K562 (cell line): ENCODE measurements around the gene ROS1. TPM values are rescaled to one million over a fixed set of nuclear protein-coding genes. Genes with fewer than 3 reads are reported as not detected.
"Not testable (repeated sequence)": the region's sequence is repeated elsewhere in the genome, so short reads cannot be mapped to it uniquely, and the experiment has no call there.

Source experiments
- ATAC-seq: fragments of 200-7000 bp; cut with Tn5 transposase; 3 replicates; pipeline ENCODE4 v1.9.1; 2020; ENCODE audit warnings: moderate library complexity
- BruUV-seq: library from RNA; stranded (reverse); fragments of 400-500 nt; replicated peaks from 2 replicates; lab custom pipeline; 2021; lab: Mats Ljungman, UMichigan
- CTCF ChIA-PET: fragments of 300-600 bp; formaldehyde crosslinking; extraction: SDS; loops from one replicate; lab custom pipeline; 2021; ENCODE audit warnings: low intra/inter-chr PET ratio; lab: Yijun Ruan, JAX
- POLR2A ChIA-PET: fragments of 300-600, 350-650 bp; sonication (Branson Sonifier 250); formaldehyde crosslinking; extraction: SDS; loops from one replicate; lab custom pipeline; 2021; ENCODE audit warnings: antibody characterized with exemption, inconsistent platforms; lab: Yijun Ruan, JAX
- DNase-seq, 4 experiments: peaks; one replicate each; pipeline versions ENCODE4 v3.0.0 to v3.0.0-alpha.2; 2011 to 2018; ENCODE audit warnings: low spot score in 3 of 4, mixed read lengths in 3 of 4; ENCODE audit errors: extremely low read depth in 1 of 4
- FAIRE-seq: peaks from 2 replicates; lab custom pipeline; 2011; peaks lifted over from hg19 to GRCh38; lab: Jason Lieb, UNC
- H2AFZ ChIP-seq: 2 replicates; pipeline ENCODE4 v1.6.0; 2011; ENCODE audit warnings: low read depth, low read length, control low read depth, inconsistent platforms
- H3K27ac ChIP-seq: fragments of 200-600 bp; 3 replicates; pipeline ENCODE4 v1.8.0; 2011; ENCODE audit warnings: low read depth, mild to moderate bottlenecking, control low read depth, inconsistent platforms, low read length, moderate library complexity, mixed read lengths; ENCODE audit errors: extremely low read depth
- H3K27me3 ChIP-seq, 2 experiments: fragments of 300-600 bp in 1 of 2; 2 replicates in 1 of 2; 3 replicates in 1 of 2; pipeline versions ENCODE4 v1.6.0 to v1.8.0; 2011; ENCODE audit warnings: inconsistent platforms in 2 of 2, low read length in 2 of 2, mild to moderate bottlenecking in 1 of 2, mixed read lengths in 1 of 2, moderate library complexity in 1 of 2; ENCODE audit not compliant: control insufficient read depth in 2 of 2, insufficient read depth in 2 of 2
- H3K36me3 ChIP-seq: fragments of 300-600 bp; 3 replicates; pipeline ENCODE4 v1.8.0; 2011; ENCODE audit warnings: mild to moderate bottlenecking, low read length, inconsistent platforms; ENCODE audit not compliant: control insufficient read depth, insufficient read depth
- H3K4me1 ChIP-seq, 2 experiments: fragments of 200-600 bp in 1 of 2; replicated peaks in 1 of 2; 2 replicates in 1 of 2; 3 replicates in 1 of 2; pipeline versions ENCODE4 v1.5.1 to v1.8.0; 2011; ENCODE audit warnings: inconsistent platforms in 2 of 2, low read length in 2 of 2, mild to moderate bottlenecking in 1 of 2, mixed read lengths in 1 of 2, moderate library complexity in 1 of 2; ENCODE audit not compliant: control insufficient read depth in 2 of 2, insufficient read depth in 2 of 2
- H3K4me2 ChIP-seq: 2 replicates; pipeline ENCODE4 v1.6.1; 2011; ENCODE audit warnings: low read length, control low read depth, inconsistent platforms, mixed read lengths; ENCODE audit not compliant: insufficient read depth
- H3K4me3 ChIP-seq: fragments of 200-600 bp; sonication (generic), shearing (Covaris generic); 2 replicates; pipeline ENCODE4 v1.5.1; 2016; ENCODE audit warnings: control low read depth, inconsistent platforms
- H3K79me2 ChIP-seq: fragments of 200-600 bp; 3 replicates; pipeline ENCODE4 v1.8.0; 2011; ENCODE audit warnings: low read length, inconsistent platforms; ENCODE audit not compliant: control insufficient read depth, insufficient read depth
- H3K9ac ChIP-seq, 2 experiments: 2 replicates each; pipeline versions ENCODE4 v1.6.0 to v1.6.1; 2011; ENCODE audit warnings: low read depth in 2 of 2, low read length in 2 of 2, control low read depth in 1 of 2, inconsistent platforms in 1 of 2, mild to moderate bottlenecking in 1 of 2, mixed read lengths in 1 of 2; ENCODE audit not compliant: insufficient read depth in 1 of 2
- H3K9me1 ChIP-seq: one replicate; pipeline ENCODE4 v1.6.0; 2011; ENCODE audit warnings: inconsistent platforms, mild to moderate bottlenecking, low read length, moderate library complexity; ENCODE audit not compliant: control insufficient read depth, insufficient read depth
- H3K9me3 ChIP-seq: replicated peaks from 2 replicates; pipeline ENCODE4 v1.5.1; 2011; ENCODE audit warnings: low read depth, low read length, inconsistent platforms; ENCODE audit not compliant: control insufficient read depth, insufficient read depth
- H4K20me1 ChIP-seq: replicated peaks from 2 replicates; pipeline ENCODE4 v1.6.1; 2011; ENCODE audit warnings: low read length, inconsistent platforms, mixed read lengths; ENCODE audit not compliant: control insufficient read depth, insufficient read depth
- KLF6 ChIP-seq: fragments of 250-450 bp; sonication (Bioruptor Pico); IDR thresholded peaks from 2 replicates; pipeline ENCODE4 v1.4.0; 2020; ENCODE audit warnings: mild to moderate bottlenecking, moderate library complexity, borderline replicate concordance
- MTA1 ChIP-seq: fragments of 450-650 bp; IDR thresholded peaks from 2 replicates; pipeline ENCODE4 v1.6.1; 2017; ENCODE audit warnings: borderline replicate concordance
- TSC22D4 ChIP-seq: fragments of 450-650 bp; IDR thresholded peaks from 2 replicates; pipeline ENCODE4 v1.6.1; 2016; ENCODE audit warnings: missing genetic modification characterization, missing biosample characterization, control low read depth
- ZNF12 ChIP-seq: sonication (generic); formaldehyde crosslinking; IDR thresholded peaks from 2 replicates; pipeline ENCODE4 v1.4.0; 2020; ENCODE audit warnings: mild to moderate bottlenecking, missing genetic modification reagents
- ZNF174 ChIP-seq: fragments of 250-450 bp; sonication (Bioruptor Pico); IDR thresholded peaks from 2 replicates; pipeline ENCODE4 v1.4.0; 2020; ENCODE audit warnings: mild to moderate bottlenecking
- ZNF175 ChIP-seq: fragments of 200-800 bp; sonication (Bioruptor generic); IDR thresholded peaks from 2 replicates; pipeline ENCODE4 v1.6.1; 2016; ENCODE audit warnings: low read depth, mild to moderate bottlenecking, missing genetic modification characterization, missing compliant biosample characterization
- ZNF431 ChIP-seq: sonication (generic); formaldehyde crosslinking; IDR thresholded peaks from 2 replicates; pipeline ENCODE4 v1.8.0; 2022; ENCODE audit warnings: mild to moderate bottlenecking, missing genetic modification reagents
- WGBS: fragments of 100-300 bp; shearing (Covaris generic); methylation state at CpG from one replicate; pipeline ENCODE4 v1.1.6; 2016; ENCODE audit warnings: low coverage, mixed read lengths; ENCODE audit not compliant: insufficient coverage; ENCODE audit errors: missing lambda C conversion rate; 5-methylcytosine and 5-hydroxymethylcytosine counted together
- in situ Hi-C: fragments of 300-500 bp; cut with MboI; formaldehyde crosslinking; loops from 4 replicates; pipeline ENCODE4 v1.15.0; 2018; ENCODE audit warnings: inconsistent platforms, mixed read lengths
- intact Hi-C: fragments of 100-400 bp; cut with micrococcal nuclease; formaldehyde crosslinking; loops from 2 replicates; pipeline ENCODE4 v1.14.2; 2022
- polyA plus RNA-seq, 8 experiments: library from polyadenylated mRNA; depleted of rRNA in 4 of 8; stranded (reverse) in 5 of 8; unstranded in 3 of 8; fragments of >200 nt; fragmentation: Nextera tagmentation in 2 of 8; fragmentation: Illumina TruSeq in 1 of 8; extraction: Ambion mirVana in 2 of 8; extraction: Trizol in 1 of 8; gene quantifications; 2 replicates each; pipeline versions ENCODE4 v1.2.1 to v1.2.3, GENCODE V29; 2011 to 2014; ENCODE audit warnings: inconsistent platforms in 1 of 8, missing spikeins in 1 of 8
- total RNA-seq, 7 experiments: library from RNA; depleted of rRNA in 6 of 7; stranded (reverse); fragments of >200 nt in 6 of 7; fragmentation: Illumina TruSeq in 2 of 7; extraction: Trizol in 2 of 7; gene quantifications; 2 replicates each; pipeline versions ENCODE4 v1.2.1 to v1.2.3, GENCODE V29; 2011 to 2021; ENCODE audit warnings: low replicate concordance in 1 of 7

The ROS1 gene
- total and polyA plus RNA-seq, 9 of the 15 experiments (the other 6 are each of a cell fraction or from before 2014, with no cell fraction given), result under 0.01 to 0.16 (median 0.04) TPM; not detected in 6

DNA sequence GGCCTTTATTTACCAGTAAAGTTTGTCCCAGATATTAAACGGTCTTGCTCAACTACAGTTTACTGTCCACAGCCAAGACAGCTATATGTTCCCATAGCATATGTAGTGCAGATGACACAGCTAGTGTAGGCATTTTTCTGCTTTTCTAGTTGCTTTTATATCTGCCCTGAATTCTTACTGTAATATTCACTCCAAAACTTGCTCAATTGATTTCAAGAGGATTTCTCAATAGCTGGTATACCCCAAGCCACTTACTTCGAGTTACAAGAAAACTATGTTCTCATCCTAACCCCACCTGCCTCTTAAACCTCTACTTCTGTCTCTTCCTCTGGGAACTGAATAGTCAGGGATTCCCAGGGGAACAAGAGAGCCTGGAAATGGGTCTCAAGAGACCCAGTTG, 18.9 kb upstream of the ROS1 start:
- CTCF ChIA-PET, result no interaction called here
- Histone ChIP-seq H3K4me1 (no peaks in the 10 kb centered on the region), H3K36me3 (no peaks in the 10 kb centered on the region), H3K9me3 (no peaks in the 10 kb centered on the region), H3K27me3 (peaks cover 5 to 15% of the 10 kb centered on the region in 2 experiments; a peak in 3 of 5 replicates), H2AFZ (no peak overlapping the region), H3K9me1 (no peaks in the 10 kb centered on the region), H4K20me1 (no peaks in the 10 kb centered on the region), H3K4me2 (no peak overlapping the region), H3K9ac (no peak overlapping the region), H3K27ac (no peak overlapping the region), H3K4me3 (no peak overlapping the region), H3K79me2 (no peaks in the 10 kb centered on the region)
- BruUV-seq, result no TSS peak
- POLR2A ChIA-PET, result interaction anchor here (1.0 to 1.4 kb wide), 2 partner anchors 10 to 112 kb away, joined by 3 to 4 read pairs; no protein-coding TSS in a partner anchor
- no peak for TF ChIP-seq KLF6 (CRISPR knock-in tag)
- no peak for TF ChIP-seq ZNF174 (CRISPR knock-in tag)
- no peak for TF ChIP-seq MTA1
- no peak for TF ChIP-seq ZNF12
- no peak for TF ChIP-seq TSC22D4 (tag)
- TF ChIP-seq ZNF175, result no peak
- whole genome bisulfite sequencing, result 3% methylated on average over 2 of the region's 2 CpGs
- intact Hi-C loops (loop anchor here (10.0 kb wide), 2 partner anchors 390 to 470 kb away; no protein-coding TSS in a partner anchor), in situ Hi-C loops (no loop called here)
- no peak for DNase-seq
- peak; percentile 6 for FAIRE-seq
- ATAC-seq, result no peak

DNA sequence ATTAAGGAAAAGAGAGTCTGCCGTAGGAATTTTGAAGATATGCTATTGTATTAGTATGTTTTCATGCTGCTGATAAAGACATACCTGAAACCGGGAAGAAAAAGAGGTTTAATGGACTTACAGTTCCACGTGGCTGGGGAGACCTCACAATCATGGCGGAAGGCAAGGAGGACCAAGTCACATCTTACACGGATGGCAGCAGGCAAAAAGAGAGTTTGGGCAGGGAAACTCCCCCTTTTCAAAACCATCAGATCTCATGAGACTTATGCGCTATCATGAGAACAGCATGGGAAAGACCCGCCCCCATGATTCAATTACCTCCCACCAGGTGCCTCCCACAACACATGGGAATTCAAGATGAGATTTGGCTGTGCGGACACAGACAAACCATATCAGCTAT, 16.6 kb upstream of the ROS1 start:
- H3K4me3 ChIP-seq, H3K9me1 ChIP-seq, H3K27me3 ChIP-seq, ATAC-seq, H3K9ac ChIP-seq, H3K36me3 ChIP-seq, H3K79me2 ChIP-seq, H2AFZ ChIP-seq, in situ Hi-C loops, POLR2A ChIA-PET, H3K4me1 ChIP-seq, H3K4me2 ChIP-seq, H3K9me3 ChIP-seq, FAIRE-seq, CTCF ChIA-PET, BruUV-seq, H3K27ac ChIP-seq, DNase-seq, H4K20me1 ChIP-seq: not testable (repeated sequence)
- WGBS, result 4% methylated on average over 8 of the region's 8 CpGs
- TF ChIP-seq ZNF431 (CRISPR knock-in tag), result 0 out of 2 replicates have a peak, but pooled peaks have one; percentile 57
- intact Hi-C loops, result loop anchor here (10.0 kb wide), 2 partner anchors 392 to 468 kb away; no protein-coding TSS in a partner anchor
